ENCODE data around the gene RAB5B. TPM values are rescaled to one million over a fixed set of nuclear protein-coding genes. Genes with fewer than 3 reads are reported as not detected.
A peak's percentile ranks its signal among the peaks of the same experiment; 100 is the strongest.
"Not testable (repeated sequence)": the region's sequence is repeated elsewhere in the genome, so short reads cannot be mapped to it uniquely, and the experiment has no call there.

The RAB5B gene
- total RNA-seq, 1 donor from 2014 or later, result 111 TPM

- ATAC-seq, result peak; percentile 12
Observed at GRCh38 chr12:56020423-56021184, 46.7 kb downstream of the RAB5B start, which contains the start of gene IKZF4. Gene IKZF4, plus strand, starts transcription at chr12:56021043. Its CDS starts 451 bp downstream, at chr12:56021494.

GRCh38 chr12:56021889-56022497, 48.1 kb downstream of the RAB5B start:
- no peak for ATAC-seq

GRCh38 chr12:56028511-56029165, 54.8 kb downstream of the RAB5B start:
- peak; percentile 87 for ATAC-seq

- ATAC-seq, result peak; percentile 42
Observed at GRCh38 chr12:56029166-56029519, 55.3 kb downstream of the RAB5B start.

GRCh38 chr12:56029666-56030293, 55.9 kb downstream of the RAB5B start:
- ATAC-seq, result peak; percentile 53

- ATAC-seq, result no peak
Observed at GRCh38 chr12:56031987-56032386, 58.1 kb downstream of the RAB5B start.

- no peak for ATAC-seq
Observed at GRCh38 chr12:56034586-56035332, 60.9 kb downstream of the RAB5B start.

GRCh38 chr12:56037161-56037560, 63.3 kb downstream of the RAB5B start:
- no peak for ATAC-seq

GRCh38 chr12:56038022-56038655, 64.3 kb downstream of the RAB5B start:
- no peak for ATAC-seq

- ATAC-seq, result no peak
Observed at GRCh38 chr12:56040151-56040550, 66.3 kb downstream of the RAB5B start.

GRCh38 chr12:56040963-56041551, 67.2 kb downstream of the RAB5B start:
- peak; percentile 1 for ATAC-seq

GRCh38 chr12:56041552-56042429, 67.9 kb downstream of the RAB5B start, which contains the start of gene RPS26:
Gene RPS26, plus strand, starts transcription at chr12:56041918. Its CDS starts 249 bp downstream, at chr12:56042167.
- ATAC-seq, result peak; percentile 95

- ATAC-seq, result not testable (repeated sequence)
Observed at GRCh38 chr12:56042430-56042813, 68.5 kb downstream of the RAB5B start.

- ATAC-seq, result no peak
Observed at GRCh38 chr12:56042843-56043242, 69.0 kb downstream of the RAB5B start.

Other genes starting within 250 kb of the RAB5B start
- gene CD63, start 245.1 kb upstream of the RAB5B start, total RNA-seq, result 253 TPM
- gene GDF11, start 231.0 kb upstream of the RAB5B start, total RNA-seq, result 1.2 TPM
- gene SARNP, start 156.4 kb upstream of the RAB5B start, total RNA-seq, result 47.6 TPM
- gene ORMDL2, start 156.0 kb upstream of the RAB5B start, total RNA-seq, result 64.2 TPM
- 15.3 TPM for gene DNAJC14, start 144.5 kb upstream of the RAB5B start, total RNA-seq
- gene MMP19, start 131.1 kb upstream of the RAB5B start, total RNA-seq, result 0.60 TPM
- gene PYM1, start 46.2 kb upstream of the RAB5B start, total RNA-seq, result 66.9 TPM
- gene DGKA, start 42.9 kb upstream of the RAB5B start, total RNA-seq, result 170 TPM
- 0.52 TPM for gene PMEL, start 8.0 kb upstream of the RAB5B start, total RNA-seq
- 20.5 TPM for gene CDK2, start 7.2 kb upstream of the RAB5B start, total RNA-seq
- 16.0 TPM for gene SUOX, start 23.2 kb downstream of the RAB5B start, total RNA-seq
- 4.3 TPM for gene IKZF4, start 47.0 kb downstream of the RAB5B start, total RNA-seq
- gene RPS26, start 67.8 kb downstream of the RAB5B start, total RNA-seq, result 52.8 TPM
- gene ERBB3, start 106.1 kb downstream of the RAB5B start, total RNA-seq, result 68.1 TPM
- gene PA2G4, start 130.5 kb downstream of the RAB5B start, total RNA-seq, result 125 TPM
- 4,992 TPM for gene RPL41, start 142.6 kb downstream of the RAB5B start, total RNA-seq
- gene ZC3H10, start 144.2 kb downstream of the RAB5B start, total RNA-seq, result 1.8 TPM
- 48.8 TPM for gene ESYT1, start 154.2 kb downstream of the RAB5B start, total RNA-seq
- gene MYL6B, start 178.5 kb downstream of the RAB5B start, total RNA-seq, result 54.2 TPM
- gene MYL6, start 184.3 kb downstream of the RAB5B start, total RNA-seq, result 1,179 TPM
- 44.4 TPM for gene SMARCC2, start 215.4 kb downstream of the RAB5B start, total RNA-seq
- gene RNF41, start 247.8 kb downstream of the RAB5B start, total RNA-seq, result 26.9 TPM